T-helper 1 cell treated with Interleukin-12 subunit alpha and Interleukin-12 subunit beta and Interleukin-4 antibody, amounts not matched to agents 30 μg/mL and 1 μg/mL, for 36 hours (primary cell): Measurements from ENCODE around the gene DUS1L.
"Not testable (repeated sequence)": the region's sequence is repeated elsewhere in the genome, so short reads cannot be mapped to it uniquely, and the experiment has no call there.

Source experiments
- H3K27ac Mint-ChIP-seq: one replicate; pipeline ENCODE4 v1.8.0; 2021; ENCODE audit warnings: mild to moderate bottlenecking, mixed read lengths
- H3K27me3 Mint-ChIP-seq: one replicate; pipeline ENCODE4 v1.8.0; 2021; ENCODE audit warnings: low read depth, mixed read lengths
- H3K36me3 Mint-ChIP-seq: one replicate; pipeline ENCODE4 v1.8.0; 2021; ENCODE audit warnings: low read depth, mixed read lengths
- H3K4me1 Mint-ChIP-seq: one replicate; pipeline ENCODE4 v1.8.0; 2021; ENCODE audit warnings: low read depth, mixed read lengths
- H3K4me3 Mint-ChIP-seq: one replicate; pipeline ENCODE4 v1.8.0; 2021; ENCODE audit warnings: mild to moderate bottlenecking, moderate library complexity, mixed read lengths
- H3K9me3 Mint-ChIP-seq: one replicate; pipeline ENCODE4 v1.8.0; 2021; ENCODE audit warnings: mixed read lengths

The DUS1L gene

GRCh38 chr17:82041144-82041814 is 24.3 kb downstream of the DUS1L start:
- peaks cover 4% of the 10 kb centered on the region for H3K27me3 Mint-ChIP-seq
- H3K4me3 Mint-ChIP-seq: no peak overlapping the region
- no peak overlapping the region for H3K27ac Mint-ChIP-seq
- H3K4me1 Mint-ChIP-seq: peaks cover 11% of the 10 kb centered on the region
- no peaks in the 10 kb centered on the region for H3K9me3 Mint-ChIP-seq
- no peaks in the 10 kb centered on the region for H3K36me3 Mint-ChIP-seq

- no peaks in the 10 kb centered on the region for H3K9me3 Mint-ChIP-seq
- H3K27me3 Mint-ChIP-seq: peaks cover 4% of the 10 kb centered on the region
- H3K4me1 Mint-ChIP-seq: peaks cover 14% of the 10 kb centered on the region
- H3K4me3 Mint-ChIP-seq: no peak overlapping the region
- no peak overlapping the region for H3K27ac Mint-ChIP-seq
- H3K36me3 Mint-ChIP-seq: peaks cover 7% of the 10 kb centered on the region
Measured at GRCh38 chr17:82039695-82040299, 25.8 kb downstream of the DUS1L start.

GRCh38 chr17:82038796-82039409 is 26.7 kb downstream of the DUS1L start:
- not testable (repeated sequence) for H3K9me3 Mint-ChIP-seq, H3K27ac Mint-ChIP-seq, H3K27me3 Mint-ChIP-seq, H3K36me3 Mint-ChIP-seq, H3K4me3 Mint-ChIP-seq
- H3K4me1 Mint-ChIP-seq: peaks cover 14% of the 10 kb centered on the region

- peak overlapping the region; percentile 88 for H3K4me3 Mint-ChIP-seq
- peaks cover 15% of the 10 kb centered on the region for H3K4me1 Mint-ChIP-seq
- peak overlapping the region; percentile 94 for H3K27ac Mint-ChIP-seq
- peaks cover 7% of the 10 kb centered on the region for H3K36me3 Mint-ChIP-seq
- H3K27me3 Mint-ChIP-seq: peaks cover 4% of the 10 kb centered on the region
- no peaks in the 10 kb centered on the region for H3K9me3 Mint-ChIP-seq
Measured at GRCh38 chr17:82037889-82038195, 27.8 kb downstream of the DUS1L start.

GRCh38 chr17:82037092-82037888 is 28.3 kb downstream of the DUS1L start, which contains the start of gene DCXR:
DCXR (minus strand) TSS chr17:82037697; CDS start chr17:82037682, 15 bp downstream.
- Mint-ChIP-seq H3K9me3 (no peaks in the 10 kb centered on the region), H3K27me3 (peaks cover 4% of the 10 kb centered on the region), H3K4me1 (peaks cover 16% of the 10 kb centered on the region), H3K27ac (peak within 1 kb of the TSS; percentile 94), H3K4me3 (peak within 1 kb of the TSS; percentile 88), H3K36me3 (peaks cover 7% of the 10 kb centered on the region)

- no peaks in the 10 kb centered on the region for H3K9me3 Mint-ChIP-seq
- peaks cover 7% of the 10 kb centered on the region for H3K36me3 Mint-ChIP-seq
- H3K4me3 Mint-ChIP-seq: peak overlapping the region; percentile 72
- peak overlapping the region; percentile 26 for H3K27ac Mint-ChIP-seq
- peaks cover 16% of the 10 kb centered on the region for H3K4me1 Mint-ChIP-seq
- peaks cover 4% of the 10 kb centered on the region for H3K27me3 Mint-ChIP-seq
Measured at GRCh38 chr17:82036634-82037091, 28.9 kb downstream of the DUS1L start.

- Mint-ChIP-seq H3K27ac (no peak overlapping the region), H3K9me3 (no peaks in the 10 kb centered on the region)
Measured at GRCh38 chr17:82035956-82036633, 29.5 kb downstream of the DUS1L start.

GRCh38 chr17:82035488-82035887 is 30.1 kb downstream of the DUS1L start:
- Mint-ChIP-seq H3K27me3 (peaks cover 4% of the 10 kb centered on the region), H3K27ac (no peak overlapping the region), H3K4me3 (peak overlapping the region; percentile 37), H3K9me3 (no peaks in the 10 kb centered on the region), H3K36me3 (peaks cover 7% of the 10 kb centered on the region), H3K4me1 (peaks cover 16% of the 10 kb centered on the region)

More at GRCh38 chr17:82035956-82036633, 29.5 kb downstream of the DUS1L start:
- H3K27me3 Mint-ChIP-seq: peaks cover 4% of the 10 kb centered on the region
- peaks cover 16% of the 10 kb centered on the region for H3K4me1 Mint-ChIP-seq
- peak overlapping the region; percentile 72 for H3K4me3 Mint-ChIP-seq
- H3K36me3 Mint-ChIP-seq: peaks cover 7% of the 10 kb centered on the region

- Mint-ChIP-seq H3K4me3 (peak overlapping the region; percentile 21), H3K9me3 (no peaks in the 10 kb centered on the region), H3K36me3 (peaks cover 7% of the 10 kb centered on the region), H3K4me1 (peaks cover 16% of the 10 kb centered on the region), H3K27ac (no peak overlapping the region), H3K27me3 (peaks cover 4% of the 10 kb centered on the region)
Measured at GRCh38 chr17:82034371-82035011, 31.1 kb downstream of the DUS1L start.

GRCh38 chr17:82033359-82034085 is 32.1 kb downstream of the DUS1L start:
- H3K4me3 Mint-ChIP-seq: no peak overlapping the region
- peaks cover 7% of the 10 kb centered on the region for H3K36me3 Mint-ChIP-seq

GRCh38 chr17:82031885-82032627 is 33.5 kb downstream of the DUS1L start:
- H3K4me3 Mint-ChIP-seq: peak overlapping the region; percentile 34
- no peaks in the 10 kb centered on the region for H3K27me3 Mint-ChIP-seq
- no peaks in the 10 kb centered on the region for H3K9me3 Mint-ChIP-seq
- H3K36me3 Mint-ChIP-seq: peaks cover 7% of the 10 kb centered on the region
- H3K27ac Mint-ChIP-seq: no peak overlapping the region
- peaks cover 4% of the 10 kb centered on the region for H3K4me1 Mint-ChIP-seq

More at GRCh38 chr17:82033359-82034085, 32.1 kb downstream of the DUS1L start:
- Mint-ChIP-seq H3K4me1 (peaks cover 10% of the 10 kb centered on the region), H3K27ac (no peak overlapping the region), H3K27me3 (peaks cover 4% of the 10 kb centered on the region), H3K9me3 (no peaks in the 10 kb centered on the region)

- Mint-ChIP-seq H3K27ac (peak within 1 kb of the TSS; percentile 79), H3K4me3 (peak within 1 kb of the TSS; percentile 85), H3K9me3 (no peaks in the 10 kb centered on the region), H3K4me1 (peaks cover 4% of the 10 kb centered on the region), H3K36me3 (peaks cover 7% of the 10 kb centered on the region), H3K27me3 (no peaks in the 10 kb centered on the region)
Measured at GRCh38 chr17:82031303-82031884, 34.2 kb downstream of the DUS1L start, which contains the start of gene RAC3. RAC3 (plus strand) TSS chr17:82031678; CDS start chr17:82031762, 84 bp downstream.
